HG02884 (cell line): ENCODE measurements around the gene STX11.

ENCODE experiments used
- ATAC-seq: cut with Tn5 transposase; IDR thresholded peaks from one replicate; pipeline ENCODE4 v1.9.1; 2021; ENCODE audit warnings: mild to moderate bottlenecking, moderate library complexity; ENCODE audit not compliant: unreplicated experiment

STX11 gene

GRCh38 chr6:144214029-144214428, 63.7 kb downstream of the STX11 start:
- no peak for ATAC-seq

DNA sequence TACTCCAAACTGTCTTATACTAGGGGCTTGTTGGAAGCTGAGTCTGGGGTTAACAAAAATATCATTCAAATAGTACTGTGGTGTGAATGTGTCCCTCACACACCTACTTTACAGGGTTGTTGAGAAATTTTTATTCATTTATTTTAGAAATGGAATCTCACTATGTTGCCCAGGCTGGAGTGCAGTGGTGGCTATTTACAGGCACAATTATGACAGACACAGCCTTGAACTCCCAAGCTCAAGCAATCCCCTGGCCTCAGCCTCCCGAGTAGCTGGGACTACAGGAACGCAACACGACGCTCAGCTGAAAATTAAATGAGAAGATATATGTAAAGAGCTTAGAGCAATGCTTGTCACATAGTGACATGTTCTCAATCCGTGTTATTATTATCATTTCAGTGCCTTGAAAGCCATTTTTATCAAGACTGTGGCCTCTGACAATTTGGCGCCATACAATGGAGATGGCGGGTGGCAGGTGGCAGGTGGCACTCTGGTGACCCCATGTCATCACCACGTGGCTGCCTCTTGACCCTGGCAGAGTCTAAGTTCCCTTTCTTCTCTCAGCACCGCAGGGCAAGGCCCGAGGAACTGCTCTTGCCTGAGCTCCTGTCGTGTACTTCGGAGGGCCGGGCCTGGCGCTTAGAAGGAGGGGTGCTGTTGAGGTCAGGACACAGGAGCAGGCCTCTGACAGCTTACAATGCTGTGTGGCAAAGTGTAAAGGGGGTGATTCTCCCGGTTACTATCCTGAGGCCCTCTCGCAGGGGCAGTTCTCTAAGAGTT, 64.5 kb downstream of the STX11 start:
- no peak for ATAC-seq

DNA sequence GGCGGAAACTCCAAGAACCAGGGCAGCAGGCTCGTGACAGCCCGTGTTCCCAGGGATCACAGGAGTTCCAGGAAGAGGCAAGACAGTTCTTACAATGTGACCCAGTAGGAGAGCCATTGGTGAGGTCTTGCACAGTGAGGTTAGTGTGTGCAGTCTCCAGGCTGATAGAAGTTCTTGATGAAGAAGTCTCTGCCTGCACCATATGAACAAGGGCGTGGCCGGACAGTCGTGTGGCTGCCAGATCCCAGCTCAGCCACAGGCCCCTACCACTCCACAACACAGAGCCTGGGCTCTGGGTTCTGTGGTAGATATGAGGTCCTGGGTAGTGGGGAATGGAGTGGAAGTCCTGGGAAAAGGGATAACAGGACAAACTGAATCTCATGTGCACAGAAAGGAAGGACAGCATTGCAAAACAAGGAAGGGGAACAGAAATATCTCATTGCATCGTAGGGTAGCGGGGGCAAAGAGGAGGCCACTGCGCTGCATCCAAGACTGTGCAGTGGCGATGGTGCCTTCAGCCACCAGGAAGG, 65.2 kb downstream of the STX11 start:
- peak; percentile 9 for ATAC-seq

- ATAC-seq: peak; percentile 86
Observed at GRCh38 chr6:144215932-144216667, 65.8 kb downstream of the STX11 start.

DNA sequence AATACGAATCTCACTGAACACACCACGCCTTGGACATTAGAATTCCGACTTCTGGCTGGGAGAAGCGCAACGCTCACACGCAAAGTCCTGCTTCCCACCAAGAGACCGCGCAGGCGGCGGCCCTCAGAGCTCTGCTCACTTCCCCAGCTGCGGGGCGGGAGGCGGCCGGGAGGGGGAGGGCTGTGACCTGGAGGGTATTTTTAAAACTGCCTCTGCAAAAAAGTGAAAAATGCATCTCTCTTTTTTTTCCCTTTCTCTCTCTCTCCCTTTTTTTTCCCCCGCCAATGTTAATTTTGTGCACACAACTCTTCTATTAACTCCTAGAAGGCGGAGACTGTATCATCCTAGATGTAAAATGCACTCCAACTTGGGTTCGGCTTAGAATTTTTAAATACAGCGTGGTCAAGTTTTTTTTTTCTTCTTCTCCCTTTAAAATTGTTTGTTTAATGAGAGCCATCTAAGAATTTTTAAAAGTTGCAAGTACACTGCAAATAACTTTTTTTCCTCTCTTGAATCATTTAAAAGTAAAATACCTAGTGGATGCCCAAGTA, 66.4 kb downstream of the STX11 start:
- ATAC-seq: peak; percentile 39

DNA sequence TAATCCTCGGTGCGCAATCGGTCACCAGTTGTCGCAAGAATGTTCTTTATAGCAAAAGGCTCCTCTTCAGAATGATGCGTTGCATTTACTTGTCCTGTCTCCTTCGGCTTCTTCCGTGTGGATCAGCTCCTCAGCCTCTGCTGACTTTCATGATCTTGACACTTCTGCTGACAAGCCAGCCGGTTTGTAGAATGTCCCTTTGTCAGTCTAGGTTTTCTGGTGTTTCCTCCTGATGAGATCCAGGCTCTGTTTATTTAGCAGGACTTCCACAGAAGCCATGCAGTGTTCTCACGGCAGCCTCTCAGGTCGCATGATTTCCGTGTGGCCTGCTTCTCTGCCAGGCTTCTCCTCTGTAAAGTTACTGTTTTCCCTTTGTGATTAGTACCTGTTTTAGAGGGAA, 66.9 kb downstream of the STX11 start:
- no peak for ATAC-seq

DNA sequence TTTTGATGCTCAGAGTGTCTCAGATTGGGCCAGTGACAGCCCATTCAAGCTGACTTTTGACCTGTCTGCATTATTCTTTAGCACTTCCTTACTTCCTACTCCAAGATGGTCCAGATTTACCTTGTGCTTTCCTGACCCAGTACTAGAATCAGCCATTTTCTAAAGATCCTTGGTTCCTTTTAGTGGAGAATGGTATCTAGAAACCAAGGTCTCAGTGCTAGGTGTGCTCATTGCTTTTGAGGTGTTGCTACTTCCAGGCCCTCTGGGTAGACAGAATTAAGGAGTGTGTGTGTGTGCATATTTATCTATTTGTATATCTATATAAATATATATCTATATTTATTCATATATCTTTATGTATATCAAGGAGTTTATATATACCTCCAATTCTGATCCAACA, 67.5 kb downstream of the STX11 start:
- ATAC-seq: no peak

- ATAC-seq: no peak
Observed at GRCh38 chr6:144219056-144219685, 68.9 kb downstream of the STX11 start.

- no peak for ATAC-seq
Observed at GRCh38 chr6:144220031-144220790, 69.9 kb downstream of the STX11 start.

DNA sequence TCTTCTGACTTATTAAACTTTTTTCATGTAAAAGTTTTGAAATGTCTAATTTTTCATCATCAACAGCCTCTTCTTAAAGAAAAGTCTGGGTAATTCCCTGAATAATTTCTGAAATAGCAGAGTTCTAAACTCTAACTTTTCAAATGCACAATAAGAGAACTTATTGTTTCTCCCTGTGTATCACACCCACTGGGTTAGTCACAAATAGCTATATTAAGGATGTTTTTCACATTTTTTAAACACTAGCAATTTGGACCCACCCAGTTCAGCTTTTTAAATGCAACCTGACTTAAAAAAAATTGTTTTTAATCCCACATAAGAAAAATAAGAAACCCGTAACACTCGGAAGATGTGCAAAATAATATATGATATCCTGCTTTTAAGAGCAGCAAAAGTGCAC, 73.4 kb downstream of the STX11 start:
- no peak for ATAC-seq

GRCh38 chr6:144231721-144232120, 81.4 kb downstream of the STX11 start:
- ATAC-seq: no peak

GRCh38 chr6:144232176-144232831, 82.0 kb downstream of the STX11 start:
- ATAC-seq: no peak

GRCh38 chr6:144232832-144233230, 82.5 kb downstream of the STX11 start:
- no peak for ATAC-seq

- ATAC-seq: no peak
Observed at GRCh38 chr6:144234399-144234798, 84.1 kb downstream of the STX11 start.

DNA sequence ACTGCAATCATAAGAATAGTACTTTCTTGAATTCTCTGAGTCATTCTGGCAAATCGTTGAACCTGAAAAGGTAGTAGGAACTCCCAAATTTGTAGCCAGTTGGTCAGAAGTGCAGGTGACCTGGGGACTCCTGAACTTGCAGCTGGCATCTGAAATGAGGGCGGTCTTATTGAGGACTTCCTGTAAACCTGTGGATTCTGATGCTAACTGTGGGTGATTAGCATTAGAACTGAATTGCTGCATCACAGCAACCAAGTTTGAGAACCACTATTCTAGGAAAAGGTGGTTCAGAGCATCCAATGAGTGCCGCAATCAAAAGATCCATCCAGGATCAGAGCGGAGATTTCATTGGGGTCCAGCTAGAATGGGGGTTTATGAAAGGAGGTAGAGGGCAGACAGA, 84.6 kb downstream of the STX11 start:
- ATAC-seq: no peak
